OCI-M2 (cell line): ENCODE measurements around the gene UGT1A5.

Experiments
- DNase-seq: peaks from one replicate; lab custom pipeline; 2025; ENCODE audit not compliant: unreplicated experiment; lab: John Stamatoyannopoulos, UW

Gene UGT1A5

DNA sequence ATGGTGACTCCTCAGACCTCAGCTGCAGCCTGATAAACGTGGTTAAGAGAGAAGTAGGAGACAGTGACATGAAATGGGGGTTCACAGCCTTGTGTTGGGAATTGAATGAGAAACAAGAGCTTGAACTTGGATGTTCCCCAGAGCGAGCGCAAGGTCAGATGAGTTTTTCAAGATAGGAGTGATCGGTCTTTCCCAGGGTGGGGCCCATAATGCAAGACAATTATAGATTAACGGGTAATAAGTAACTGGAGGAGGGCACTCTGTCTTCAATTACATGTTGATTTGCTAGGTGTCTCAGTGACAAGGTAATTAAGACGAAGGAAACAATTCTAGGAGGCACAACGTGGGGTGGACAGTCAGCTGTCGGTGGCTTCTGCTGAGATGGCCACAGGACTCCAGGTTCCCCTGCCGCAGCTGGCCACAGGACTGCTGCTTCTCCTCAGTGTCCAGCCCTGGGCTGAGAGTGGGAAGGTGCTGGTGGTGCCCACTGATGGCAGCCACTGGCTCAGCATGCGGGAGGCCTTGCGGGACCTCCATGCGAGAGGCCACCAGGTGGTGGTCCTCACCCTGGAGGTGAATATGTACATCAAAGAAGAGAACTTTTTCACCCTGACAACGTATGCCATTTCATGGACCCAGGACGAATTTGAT is at the start of gene UGT1A5:
TSS of gene UGT1A5 (plus strand) at position 297 of the 651 bp plus-strand sequence. CDS start at position 382, 85 bp downstream.
- DNase-seq, result no peak

DNA sequence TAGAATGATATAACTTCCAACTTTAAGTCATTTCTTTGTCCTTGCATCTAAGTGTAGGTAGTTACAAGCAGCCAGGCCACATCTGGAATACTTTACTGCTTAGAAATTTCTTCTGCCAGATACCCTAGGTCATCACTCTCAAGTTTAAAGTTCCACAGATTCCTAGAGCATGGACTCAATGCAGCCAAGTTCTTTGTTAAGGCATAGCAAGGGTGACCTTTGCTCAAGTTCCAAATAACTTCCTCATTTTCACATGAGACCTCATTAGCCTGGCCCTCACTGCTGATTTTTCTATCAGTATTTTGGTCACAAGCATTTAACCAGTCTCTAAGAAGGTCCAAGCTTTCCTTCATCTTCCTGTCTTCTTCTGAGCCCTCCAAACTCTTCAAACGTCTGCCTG is 48.8 kb upstream of the UGT1A5 start:
- no peak for DNase-seq

DNA sequence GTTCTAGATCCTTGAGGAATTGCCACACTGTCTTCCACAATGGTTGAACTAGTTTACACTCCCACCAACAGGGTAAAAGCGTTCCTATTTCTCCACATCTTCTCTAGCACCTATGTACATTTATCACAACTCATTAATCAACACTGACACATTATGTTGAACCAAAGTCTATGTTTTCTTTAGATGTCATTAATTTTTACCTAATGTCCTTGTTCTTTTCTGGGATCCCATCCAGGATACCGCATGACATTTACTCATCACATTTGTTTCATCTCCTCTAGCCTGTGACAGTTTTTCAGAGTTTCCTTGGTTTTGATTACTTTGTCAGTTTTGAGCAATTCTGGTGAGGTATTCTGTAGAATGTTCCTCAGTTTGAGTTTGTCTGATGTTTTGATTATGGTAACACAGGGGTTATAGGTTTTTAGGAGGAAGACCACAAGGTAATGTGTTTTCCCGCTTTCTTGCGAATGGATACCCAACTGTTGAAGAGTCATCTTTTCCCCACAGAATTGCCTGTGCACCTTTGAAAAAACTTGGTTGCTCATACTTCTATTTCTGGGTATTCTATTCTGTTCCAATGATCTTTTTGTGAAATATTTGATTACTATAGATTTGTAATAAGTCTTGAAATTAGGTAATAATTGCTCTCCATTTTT is 44.0 kb upstream of the UGT1A5 start:
- DNase-seq, result no peak

DNA sequence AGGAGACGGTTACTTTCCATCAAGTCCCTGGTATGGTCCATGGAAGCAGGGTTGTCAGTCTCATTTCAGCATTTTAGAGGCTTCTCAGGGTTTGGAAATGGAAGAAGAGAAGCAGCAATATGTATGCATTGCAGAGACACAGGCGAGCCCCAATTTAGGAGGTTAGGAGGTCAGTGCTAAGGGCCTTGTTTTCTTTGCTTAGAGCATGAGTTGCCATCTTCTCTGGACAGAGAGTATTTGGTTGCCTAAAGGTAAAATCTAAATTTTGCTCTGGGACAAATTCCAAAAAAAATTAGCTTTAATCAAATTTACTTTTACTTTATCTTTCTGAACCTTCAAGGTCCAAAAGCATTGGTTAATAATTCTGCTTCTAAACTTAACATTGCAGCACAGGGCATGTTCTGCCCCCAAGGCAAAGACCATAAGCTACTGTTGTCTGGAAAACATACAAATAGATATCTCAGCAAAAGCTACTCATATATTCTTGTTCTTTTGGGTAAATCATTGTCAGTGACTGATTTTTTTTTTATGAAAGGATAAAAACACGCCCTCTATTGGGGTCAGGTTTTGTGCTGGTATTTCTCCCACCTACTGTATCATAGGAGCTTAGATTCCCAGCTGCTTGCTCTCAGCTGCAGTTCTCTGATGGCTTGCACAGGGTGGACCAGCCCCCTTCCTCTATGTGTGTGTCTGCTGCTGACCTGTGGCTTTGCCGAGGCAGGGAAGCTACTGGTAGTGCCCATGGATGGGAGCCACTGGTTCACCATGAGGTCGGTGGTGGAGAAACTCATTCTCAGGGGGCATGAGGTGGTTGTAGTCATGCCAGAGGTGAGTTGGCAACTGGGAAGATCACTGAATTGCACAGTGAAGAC is 41.2 kb upstream of the UGT1A5 start, which contains the start of gene UGT1A9:
TSS of gene UGT1A9 (plus strand) at position 609 of the 872 bp plus-strand sequence. CDS start at position 646, 37 bp downstream.
- no peak for DNase-seq

DNA sequence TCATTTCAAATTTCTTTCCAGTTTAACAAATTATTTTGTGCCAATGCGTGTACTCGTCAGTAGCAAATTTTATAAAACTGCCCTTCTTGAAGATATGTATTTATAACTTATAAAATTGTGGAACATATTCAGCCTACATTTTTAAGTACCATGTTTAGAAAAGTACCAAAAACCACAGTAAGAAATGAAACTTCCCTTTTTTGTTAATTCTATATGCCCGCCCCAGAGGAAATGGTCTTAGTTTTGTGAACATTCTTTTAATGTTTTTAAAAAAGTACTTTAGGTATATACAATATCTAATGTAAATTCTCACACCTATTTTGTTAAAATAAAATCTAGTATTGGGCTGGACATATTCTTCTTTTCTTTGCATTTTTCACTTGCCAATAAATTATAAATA is 39.8 kb upstream of the UGT1A5 start:
- DNase-seq, result no peak

DNA sequence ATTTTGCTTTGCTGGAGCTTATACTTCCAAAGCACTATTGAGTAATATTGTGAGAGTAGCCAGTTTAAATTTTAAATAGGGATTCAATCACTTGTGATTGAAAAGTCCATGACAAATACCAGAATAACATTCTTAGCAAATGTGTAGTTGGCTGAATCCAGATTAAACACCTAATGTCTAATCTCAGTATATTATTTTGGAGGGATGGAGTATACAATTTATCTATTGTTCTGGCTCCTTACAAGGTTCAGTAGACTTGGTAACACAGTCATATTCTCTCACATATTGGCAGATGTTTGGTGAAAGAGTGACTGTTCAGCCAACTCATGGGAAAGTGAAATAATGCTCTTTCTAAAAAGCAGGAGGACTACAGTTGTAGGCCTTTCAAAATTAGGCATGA is 38.8 kb upstream of the UGT1A5 start:
- no peak for DNase-seq

DNA sequence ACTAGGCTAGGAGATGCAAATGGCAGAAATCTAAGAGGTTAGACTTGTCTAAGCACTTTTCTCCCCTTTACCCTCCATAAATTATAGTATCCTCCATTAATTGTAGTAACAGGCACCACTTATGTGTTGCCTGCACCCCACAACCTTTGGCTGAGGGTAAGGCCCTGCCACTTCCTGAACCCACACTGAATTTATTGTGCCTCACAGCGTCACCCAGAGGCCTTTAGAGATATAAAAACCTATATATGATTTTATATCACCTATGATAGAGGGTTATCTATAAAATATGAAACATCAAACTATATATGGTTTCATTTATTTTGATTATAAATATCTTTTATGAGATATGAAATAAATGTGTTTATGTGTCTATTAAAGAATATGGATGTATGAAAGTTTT is 38.4 kb upstream of the UGT1A5 start:
- no peak for DNase-seq

DNA sequence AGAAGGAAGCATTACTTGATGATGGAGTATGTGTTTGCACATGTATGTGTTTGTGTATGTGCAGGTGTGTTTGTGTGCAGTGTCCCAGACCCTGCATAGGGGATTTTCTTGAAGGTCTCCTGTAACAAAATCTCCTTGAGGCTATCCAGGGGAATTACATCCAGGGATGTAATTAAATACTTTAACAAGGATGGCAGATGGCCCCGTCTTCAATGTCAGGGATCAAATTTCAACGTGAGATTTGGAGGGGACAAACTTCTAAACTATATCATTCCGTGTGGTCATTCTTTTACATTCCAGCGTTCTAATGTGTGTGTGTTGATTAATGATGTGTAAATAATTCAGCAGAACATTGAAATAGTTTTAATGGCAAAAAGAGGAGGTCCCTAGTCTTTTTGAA is 37.7 kb upstream of the UGT1A5 start:
- no peak for DNase-seq

DNA sequence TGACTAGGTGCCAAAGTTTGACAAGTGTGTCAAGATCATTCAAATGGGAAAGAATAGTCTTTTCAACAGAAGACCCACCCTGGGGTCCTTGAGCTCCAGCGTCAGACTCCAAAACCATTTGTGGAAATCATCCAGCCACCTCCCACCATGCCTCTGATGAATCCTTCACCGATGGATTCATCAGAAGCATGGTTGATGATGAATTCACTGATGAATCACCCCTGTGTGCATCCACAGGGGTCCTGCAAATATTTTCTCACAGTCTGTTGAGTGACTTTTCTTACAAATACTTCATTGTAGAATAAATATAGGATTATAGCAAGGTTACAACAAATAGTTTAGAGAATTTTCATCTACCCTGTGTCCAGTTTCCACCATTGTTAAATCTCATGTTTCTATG is 36.7 kb upstream of the UGT1A5 start:
- no peak for DNase-seq

DNA sequence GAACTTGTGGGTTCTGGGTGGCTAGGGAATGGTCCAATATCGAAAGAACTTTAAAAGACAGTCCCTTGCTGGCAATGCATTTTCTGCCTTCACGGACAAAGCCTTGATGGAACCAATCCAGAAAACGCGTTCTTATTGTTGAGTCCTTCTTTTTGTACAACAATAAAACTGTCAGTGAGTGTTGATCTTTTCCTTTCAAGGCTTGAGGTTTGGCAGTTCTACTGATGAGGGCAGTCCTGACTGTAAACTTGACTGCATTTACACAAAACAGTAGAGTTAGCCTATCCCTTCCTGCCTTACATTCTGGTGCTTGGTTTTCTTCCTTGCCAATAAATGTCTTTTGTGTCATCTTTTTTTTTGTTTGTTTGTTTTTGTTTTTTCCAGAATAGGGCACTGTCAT is 33.5 kb upstream of the UGT1A5 start:
- DNase-seq, result no peak

DNA sequence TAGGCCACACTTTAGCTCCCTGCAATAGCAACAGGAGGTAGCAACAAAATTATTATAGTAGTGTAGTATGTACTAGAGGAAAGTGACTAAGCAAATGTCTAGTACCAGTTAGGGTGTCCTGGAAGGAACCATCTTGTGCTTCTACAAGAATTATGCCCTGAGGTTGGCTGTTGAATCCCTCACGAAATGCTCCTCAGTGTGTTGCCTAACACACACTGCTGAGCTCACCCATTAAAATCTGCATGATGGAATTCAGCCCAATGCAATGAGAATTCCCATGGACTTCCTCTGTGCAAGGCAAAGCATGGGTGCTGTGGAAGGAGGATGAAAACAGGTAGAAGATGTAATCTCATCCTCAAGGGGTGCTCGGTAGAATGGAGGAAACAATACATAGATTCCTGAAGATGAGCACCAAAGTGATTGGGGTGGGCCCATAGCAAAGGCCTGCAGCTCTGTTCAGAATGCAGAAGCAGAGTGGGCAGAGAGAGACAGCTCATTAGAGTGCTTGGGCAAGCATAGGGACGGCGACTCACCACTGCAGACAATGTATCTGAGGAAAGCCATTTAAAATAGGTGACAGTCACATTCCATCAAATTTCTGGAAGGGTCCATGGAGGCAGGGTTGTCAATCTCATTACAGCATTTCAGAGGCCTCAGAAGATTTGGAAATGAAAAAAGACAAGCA is 32.2 kb upstream of the UGT1A5 start:
- no peak for DNase-seq

DNA sequence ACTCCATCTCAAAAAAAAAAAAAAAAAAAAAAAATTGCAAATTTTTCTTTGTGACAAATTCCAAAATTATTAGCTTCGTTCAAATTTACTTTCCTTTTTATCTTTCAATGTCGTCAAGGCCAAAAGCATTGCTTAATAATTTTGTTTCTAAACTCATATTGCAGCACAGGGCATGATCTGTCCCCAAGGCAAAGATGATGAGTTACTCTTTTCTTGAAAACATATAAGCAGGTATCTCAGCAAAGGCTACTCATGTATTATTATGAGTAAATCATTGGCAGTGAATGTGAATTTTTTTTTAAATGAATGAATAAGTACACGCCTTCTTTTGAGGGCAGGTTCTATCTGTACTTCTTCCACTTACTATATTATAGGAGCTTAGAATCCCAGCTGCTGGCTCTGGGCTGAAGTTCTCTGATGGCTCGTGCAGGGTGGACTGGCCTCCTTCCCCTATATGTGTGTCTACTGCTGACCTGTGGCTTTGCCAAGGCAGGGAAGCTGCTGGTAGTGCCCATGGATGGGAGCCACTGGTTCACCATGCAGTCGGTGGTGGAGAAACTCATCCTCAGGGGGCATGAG is 31.1 kb upstream of the UGT1A5 start, which contains the start of gene UGT1A7:
TSS of gene UGT1A7 (plus strand) at position 381 of the 579 bp plus-strand sequence. CDS start at position 418, 37 bp downstream.
- no peak for DNase-seq

DNA sequence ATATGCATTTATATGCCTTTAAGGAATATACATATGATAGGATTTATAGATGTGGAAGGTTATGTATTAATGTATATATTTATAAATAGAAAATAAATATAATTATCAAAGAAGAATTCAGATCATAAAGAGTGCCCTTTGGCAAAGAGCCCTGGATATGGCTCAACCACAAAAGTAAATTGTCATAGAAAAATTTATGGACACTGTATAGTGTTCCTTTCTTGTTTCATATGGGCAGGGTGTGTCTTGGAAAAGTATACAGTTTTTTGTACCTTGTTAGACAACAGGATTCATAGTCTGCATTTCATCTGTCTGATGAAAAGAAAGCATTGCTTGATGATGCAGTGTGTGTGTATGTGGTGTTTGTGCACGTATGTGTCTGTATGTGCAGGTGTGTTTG is 28.1 kb upstream of the UGT1A5 start:
- no peak for DNase-seq

DNA sequence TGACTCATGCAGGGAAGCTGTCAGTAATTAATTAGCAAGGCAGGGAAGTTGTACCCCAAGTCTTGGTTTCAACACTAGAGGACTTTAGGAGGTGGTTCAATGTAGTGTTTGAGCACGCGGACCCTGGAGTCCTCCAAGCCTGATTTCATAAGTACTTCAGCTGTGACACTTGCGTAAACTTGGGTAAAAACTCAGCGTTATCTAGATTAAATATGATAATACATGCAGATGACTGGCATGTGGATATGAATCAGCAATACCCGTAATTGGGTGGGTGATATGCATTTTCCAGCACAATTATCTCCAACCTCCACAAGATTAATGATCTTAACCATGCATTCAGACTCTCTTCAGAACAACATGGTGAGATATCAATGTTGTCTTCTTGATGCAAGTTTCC is 25.8 kb upstream of the UGT1A5 start:
- DNase-seq, result no peak

DNA sequence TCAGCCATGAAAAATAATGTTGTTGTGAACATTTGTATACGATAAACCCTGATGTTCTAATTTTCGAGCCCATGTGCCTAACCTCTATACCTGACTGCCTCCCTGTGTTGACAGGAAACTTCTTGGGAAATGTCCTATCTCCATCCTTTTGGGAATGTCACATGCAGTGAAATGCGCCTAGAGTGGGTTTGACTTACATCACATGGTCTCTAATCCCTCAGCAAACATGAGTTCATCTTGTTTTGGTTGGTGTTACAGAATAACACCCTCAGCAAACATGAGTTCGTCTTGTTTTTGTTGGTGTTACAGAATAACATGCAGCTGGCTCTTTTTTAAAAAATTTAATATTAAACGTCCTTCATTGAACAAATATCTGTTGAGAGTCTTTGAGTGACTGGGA is 24.4 kb upstream of the UGT1A5 start:
- DNase-seq, result no peak

DNA sequence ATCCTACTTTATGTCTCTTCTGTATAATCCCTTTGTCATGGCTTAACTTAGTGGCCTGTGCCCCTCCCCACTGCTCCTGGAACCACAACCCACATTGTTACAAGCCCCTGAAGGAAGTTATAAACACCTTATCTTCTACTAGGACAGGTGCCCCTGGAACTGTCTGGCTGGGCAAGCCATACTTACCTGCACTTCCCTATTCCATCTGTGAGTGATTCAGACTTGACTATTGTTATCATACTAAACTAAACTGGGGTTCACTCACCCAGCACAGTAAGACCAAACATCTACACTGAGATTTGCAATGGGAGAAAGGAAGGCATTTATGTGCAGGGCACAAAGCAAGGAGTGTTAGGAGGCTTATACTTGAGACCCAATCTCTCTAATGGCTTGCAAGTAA is 23.7 kb upstream of the UGT1A5 start:
- DNase-seq, result no peak

DNA sequence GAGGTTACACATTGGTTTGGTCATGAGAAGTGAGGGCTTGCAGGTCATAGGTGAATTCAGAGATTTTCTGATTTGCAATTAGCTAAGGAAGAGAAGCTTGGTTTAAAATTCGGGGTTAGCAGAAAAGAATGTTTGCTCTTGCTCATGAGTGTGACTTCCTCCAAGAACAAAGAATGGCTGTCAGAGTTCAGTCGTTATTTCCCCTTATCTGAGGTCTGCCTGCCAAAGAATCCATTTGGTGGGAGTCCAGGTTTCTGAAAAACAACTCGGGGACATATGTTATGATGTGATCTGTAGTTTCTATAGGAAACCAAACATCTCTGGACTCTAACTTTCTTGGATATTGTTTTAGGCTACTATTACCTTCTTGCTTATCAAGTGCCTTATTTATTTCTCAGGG is 23.2 kb upstream of the UGT1A5 start:
- DNase-seq, result no peak

DNA sequence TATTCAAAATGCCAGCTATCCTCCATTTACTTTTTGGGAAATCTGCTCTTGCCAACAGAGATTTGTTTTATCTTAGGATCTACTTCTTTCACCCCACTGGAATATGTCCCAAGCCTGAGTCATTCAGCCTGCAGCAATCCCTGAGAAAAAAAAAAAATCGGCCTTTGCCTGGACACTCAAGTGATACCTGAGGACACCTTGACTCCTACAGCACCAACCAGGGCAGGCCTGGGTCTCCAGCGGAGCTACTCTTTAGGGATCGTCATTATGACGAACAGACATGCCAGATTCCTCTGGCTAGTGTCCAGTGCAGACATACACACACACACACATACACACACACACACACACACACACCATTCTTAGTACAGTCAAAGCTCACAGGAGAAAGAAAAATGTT is 22.3 kb upstream of the UGT1A5 start:
- DNase-seq, result no peak

DNA sequence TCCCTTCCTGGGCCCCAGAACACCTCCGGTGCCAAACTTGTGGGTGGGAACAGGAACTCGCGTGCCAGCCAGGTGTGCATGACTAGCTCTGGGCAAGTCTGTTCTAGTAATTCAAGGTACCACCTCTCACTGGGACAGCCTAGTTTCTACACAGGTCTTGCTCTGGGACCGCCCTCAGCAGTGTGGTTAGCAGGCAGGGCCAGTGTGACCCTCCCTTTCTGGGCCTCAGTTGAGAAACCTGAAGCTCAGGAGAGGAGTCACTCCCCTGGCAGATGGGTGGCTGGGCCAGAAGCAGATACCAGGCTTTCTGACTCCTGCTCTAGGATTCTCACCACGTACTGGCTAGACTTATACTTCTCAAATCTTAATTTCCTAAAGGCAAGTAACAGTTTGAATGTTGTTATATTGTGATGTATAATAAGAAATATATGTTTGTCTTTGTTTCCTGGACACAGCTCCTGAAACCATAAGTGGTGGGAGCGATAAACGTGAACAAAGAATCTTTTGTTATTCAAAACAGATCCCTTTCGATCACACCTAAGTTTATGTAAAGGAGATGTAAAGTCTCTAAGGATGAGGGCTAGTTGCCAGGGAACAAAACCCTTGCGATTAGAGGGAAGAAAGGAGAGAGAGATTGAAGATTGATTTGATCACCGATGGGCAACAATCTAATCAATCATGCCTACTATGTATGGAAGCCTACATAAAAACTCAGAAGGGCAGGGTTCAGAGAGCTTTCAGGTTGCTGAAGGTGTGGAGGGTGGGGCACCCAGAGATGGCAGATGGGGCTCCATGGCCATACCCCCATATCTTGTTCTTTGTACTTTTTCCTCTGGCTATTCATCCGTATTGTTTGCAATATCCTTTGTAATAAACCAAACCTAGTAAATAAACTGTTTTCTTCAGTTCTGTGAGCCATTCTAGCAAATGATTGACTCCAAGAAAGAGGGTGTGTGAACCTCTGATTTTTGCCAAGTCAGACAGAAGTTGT is 21.0 kb upstream of the UGT1A5 start:
- DNase-seq, result no peak

DNA sequence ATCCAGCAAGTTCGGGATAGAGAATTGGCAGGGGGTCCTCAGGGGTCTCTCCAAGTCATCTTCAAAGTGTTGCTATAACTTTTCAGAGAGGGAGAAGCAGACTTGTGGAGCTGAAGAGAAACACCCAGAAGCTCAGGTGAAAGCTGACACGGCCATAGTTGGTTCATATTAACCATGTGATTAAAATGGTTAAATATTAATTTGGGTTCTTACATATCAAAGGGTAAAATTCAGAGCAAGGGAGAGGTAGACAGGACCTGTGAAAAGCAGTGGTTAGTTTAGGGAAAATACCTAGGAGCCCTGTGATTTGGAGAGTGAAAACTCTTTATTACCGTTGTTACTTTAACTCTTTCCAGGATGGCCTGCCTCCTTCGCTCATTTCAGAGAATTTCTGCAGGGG is 20.1 kb upstream of the UGT1A5 start, which contains the start of gene UGT1A6:
TSS of gene UGT1A6 (plus strand) at position 243 of the 400 bp plus-strand sequence. CDS start at position 358, 115 bp downstream.
- DNase-seq, result no peak
